Anterior cingulate cortex (tissue), 58 donors: ENCODE data around the gene CCNA1.
A peak's percentile ranks its signal among the peaks of the same experiment; 100 is the strongest.

Experiments
- DNase-seq, 58 donors: peaks; one replicate each; lab custom pipeline; 2025; lab: John Stamatoyannopoulos, UW

Gene CCNA1

GRCh38 chr13:36432106-36432544, at the start of gene CCNA1:
TSS of gene CCNA1 (plus strand) at chr13:36432495. CDS start at chr13:36433057, 562 bp downstream.
- DNase-seq, result peak in 42 of 58 donors; percentile 14 to 80 (median 42)

- DNase-seq, result no peak
These were observed 46.8 kb upstream of the CCNA1 start for GRCh38 chr13:36385489-36385888.

GRCh38 chr13:36395280-36395679, 37.0 kb upstream of the CCNA1 start:
- DNase-seq, result peak in 1 of 58 donors; percentile 24

- no peak for DNase-seq
These were observed 27.1 kb upstream of the CCNA1 start for GRCh38 chr13:36405151-36405550.

GRCh38 chr13:36412736-36413135, 19.6 kb upstream of the CCNA1 start:
- no peak for DNase-seq

- DNase-seq, result no peak
These were observed 19.1 kb upstream of the CCNA1 start for GRCh38 chr13:36413161-36413560.

GRCh38 chr13:36414461-36414860, 17.8 kb upstream of the CCNA1 start:
- no peak for DNase-seq

GRCh38 chr13:36417331-36417730, 15.0 kb upstream of the CCNA1 start:
- DNase-seq, result no peak

GRCh38 chr13:36418022-36418805, 14.1 kb upstream of the CCNA1 start:
- DNase-seq, result no peak

- DNase-seq, result peak in 54 of 58 donors; percentile 8 to 78 (median 43)
These were observed 11.8 kb upstream of the CCNA1 start for GRCh38 chr13:36420437-36420891.

- DNase-seq, result no peak
These were observed 10.8 kb upstream of the CCNA1 start for GRCh38 chr13:36421447-36421846.

GRCh38 chr13:36428086-36428485, 4.2 kb upstream of the CCNA1 start:
- no peak for DNase-seq

GRCh38 chr13:36430247-36431203, 1.8 kb upstream of the CCNA1 start:
- DNase-seq, result peak in 7 of 58 donors; percentile 3 to 61 (median 8)

- DNase-seq, result peak in 5 of 58 donors; percentile 10 to 44 (median 18)
These were observed 840 bp upstream of the CCNA1 start for GRCh38 chr13:36431204-36432105.

GRCh38 chr13:36436811-36437210, 4.5 kb downstream of the CCNA1 start:
- no peak for DNase-seq

GRCh38 chr13:36438594-36439483, 6.5 kb downstream of the CCNA1 start:
- no peak for DNase-seq

- DNase-seq, result no peak
These were observed 13.0 kb downstream of the CCNA1 start for GRCh38 chr13:36445278-36445677.

GRCh38 chr13:36445891-36446351, 13.6 kb downstream of the CCNA1 start:
- DNase-seq, result no peak

- peak in 4 of 58 donors; percentile 3 to 27 (median 6) for DNase-seq
These were observed 15.2 kb downstream of the CCNA1 start for GRCh38 chr13:36447501-36447900.
